ENCODE results near the gene PODN. TPM values are rescaled to one million over a fixed set of nuclear protein-coding genes. Genes with fewer than 3 reads are reported as not detected.

PODN gene
- total and polyA plus RNA-seq, 2 donors (not counting 3 experiments of a cell fraction or from before 2014, with no cell fraction given) = 1.3 to 1.5 TPM

DNA sequence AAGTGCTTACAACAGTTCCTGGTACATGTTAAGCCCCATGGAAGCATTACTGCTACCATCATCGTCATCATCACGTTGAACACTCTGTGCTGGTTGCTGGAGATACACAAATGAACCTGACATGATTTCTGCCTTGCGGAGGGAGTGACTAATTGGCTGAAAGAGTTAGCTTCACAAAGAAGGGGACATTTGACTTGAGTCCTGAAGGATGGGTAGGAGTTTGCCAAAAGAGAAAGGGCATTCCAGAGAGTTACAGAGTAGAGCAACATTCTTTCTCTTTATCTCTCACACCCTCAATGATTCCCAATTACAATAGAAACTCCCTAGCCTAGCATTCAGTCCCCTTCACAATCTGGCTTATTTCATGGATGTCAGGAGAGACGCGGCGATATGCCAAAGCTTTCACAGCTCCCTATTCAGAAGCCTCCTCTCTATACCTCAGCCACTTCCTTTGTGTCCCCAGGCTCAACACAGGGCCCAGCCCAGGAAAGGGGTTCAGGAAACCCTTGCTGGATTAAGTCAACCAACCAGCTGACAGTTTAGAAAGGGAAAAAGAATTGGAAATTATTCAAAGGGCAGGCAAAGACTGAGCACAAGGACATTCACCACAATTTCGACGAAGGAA lies 42.4 kb downstream of the PODN start:
- Histone ChIP-seq H3K79me2 (ENCODE audit: control insufficient read depth, insufficient read depth, low read length) (no peaks in the 10 kb centered on the region), H3K9me1 (replicated peaks; ENCODE audit: control insufficient read depth, extremely low read depth, insufficient read depth, low read length) (no peaks in the 10 kb centered on the region), H3K4me2 (ENCODE audit: insufficient read depth, low read length) (no peak overlapping the region), H2AFZ (ENCODE audit: low read depth, low read length) (no peak overlapping the region), H3K27me3 (ENCODE audit: control insufficient read depth in 2 of 2, insufficient read depth in 2 of 2, low read length in 2 of 2) (no peaks in the 10 kb centered on the region), H3K27ac (ENCODE audit: insufficient read depth, low read depth, low read length) (no peak overlapping the region), H3K4me1 (ENCODE audit: control insufficient read depth, extremely low read depth, insufficient read depth, low read length) (no peaks in the 10 kb centered on the region), H4K20me1 (replicated peaks; ENCODE audit: control insufficient read depth, extremely low read depth, insufficient read depth, low read length) (no peaks in the 10 kb centered on the region), H3K9me3 (replicated peaks; ENCODE audit: control insufficient read depth, insufficient read depth, low read length) (no peaks in the 10 kb centered on the region), H3K36me3 (ENCODE audit: control insufficient read depth in 2 of 2, extremely low read depth in 1 of 2, insufficient read depth in 2 of 2, low read length in 2 of 2) (no peaks in the 10 kb centered on the region), H3K9ac (replicated peaks; ENCODE audit: extremely low read depth, insufficient read depth, low read length) (no peak overlapping the region), H3K4me3 (replicated peaks in 1 of 3; ENCODE audit: insufficient read depth in 1 of 3, low read depth in 1 of 3, low read length in 3 of 3) (no peak overlapping the region)
- no peak for FAIRE-seq
- ChIA-PET CTCF (interaction anchor here (1.3 kb wide), 1 partner anchor 78 kb away, joined by 3 read pairs; no protein-coding TSS in a partner anchor), POLR2A (no interaction called here)
- DNase-seq (ENCODE audit: low read depth, low spot score) = no peak
- TF ChIP-seq JUN (IDR thresholded peaks at IDR 0.05; ENCODE audit: borderline replicate concordance, insufficient read depth, insufficient read length, low read depth) (no peak), POLR2AphosphoS5 (IDR thresholded peaks at IDR 0.05; ENCODE audit: insufficient read depth, low read depth, low read length) (no peak), FOS (IDR thresholded peaks at IDR 0.05; ENCODE audit: borderline replicate concordance, insufficient read depth, low read length) (no peak), POLR2A (IDR thresholded peaks at IDR 0.05; ENCODE audit: low read depth, low read length) (no peak), EZH2 (IDR thresholded peaks at IDR 0.05; ENCODE audit: borderline replicate concordance, low read depth, low read length, severe bottlenecking) (no peak), GATA2 (IDR thresholded peaks at IDR 0.05; ENCODE audit: insufficient read depth, insufficient read length, low read depth, low read length) (no peak), MYC (IDR thresholded peaks at IDR 0.05; ENCODE audit: low read depth, low read length) (no peak)
- TF ChIP-seq, protein P1, sequence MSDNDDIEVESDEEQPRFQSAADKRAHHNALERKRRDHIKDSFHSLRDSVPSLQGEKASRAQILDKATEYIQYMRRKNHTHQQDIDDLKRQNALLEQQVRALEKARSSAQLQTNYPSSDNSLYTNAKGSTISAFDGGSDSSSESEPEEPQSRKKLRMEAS (IDR thresholded peaks at IDR 0.05; ENCODE audit: insufficient read depth, insufficient read length) = no peak
- TF ChIP-seq, protein P2, sequence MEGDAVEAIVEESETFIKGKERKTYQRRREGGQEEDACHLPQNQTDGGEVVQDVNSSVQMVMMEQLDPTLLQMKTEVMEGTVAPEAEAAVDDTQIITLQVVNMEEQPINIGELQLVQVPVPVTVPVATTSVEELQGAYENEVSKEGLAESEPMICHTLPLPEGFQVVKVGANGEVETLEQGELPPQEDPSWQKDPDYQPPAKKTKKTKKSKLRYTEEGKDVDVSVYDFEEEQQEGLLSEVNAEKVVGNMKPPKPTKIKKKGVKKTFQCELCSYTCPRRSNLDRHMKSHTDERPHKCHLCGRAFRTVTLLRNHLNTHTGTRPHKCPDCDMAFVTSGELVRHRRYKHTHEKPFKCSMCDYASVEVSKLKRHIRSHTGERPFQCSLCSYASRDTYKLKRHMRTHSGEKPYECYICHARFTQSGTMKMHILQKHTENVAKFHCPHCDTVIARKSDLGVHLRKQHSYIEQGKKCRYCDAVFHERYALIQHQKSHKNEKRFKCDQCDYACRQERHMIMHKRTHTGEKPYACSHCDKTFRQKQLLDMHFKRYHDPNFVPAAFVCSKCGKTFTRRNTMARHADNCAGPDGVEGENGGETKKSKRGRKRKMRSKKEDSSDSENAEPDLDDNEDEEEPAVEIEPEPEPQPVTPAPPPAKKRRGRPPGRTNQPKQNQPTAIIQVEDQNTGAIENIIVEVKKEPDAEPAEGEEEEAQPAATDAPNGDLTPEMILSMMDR (IDR thresholded peaks at IDR 0.05; ENCODE audit: extremely low read depth in 1 of 2, insufficient read depth in 1 of 2, low read depth in 1 of 2, low read length in 2 of 2) = no peak
- dilution Hi-C loops (cut with MboI; ENCODE audit: extremely low pct_ligation_motif_present, low sequenced_read_pairs) (no loop called here), intact Hi-C loops (cut with micrococcal nuclease) (no loop called here)
- BruUV-seq (replicated peaks) = no TSS peak
